Activated naive CD4-positive, alpha-beta T cell treated with anti-CD3 and anti-CD28 coated beads, Interleukin-2, amount 50 U/mL, for 24 hours (primary cell): ENCODE data around the gene ERICH6B.

Experiments
- H3K27ac Mint-ChIP-seq: one replicate; pipeline ENCODE4 v1.8.0; 2021; ENCODE audit warnings: mild to moderate bottlenecking, mixed read lengths
- H3K27me3 Mint-ChIP-seq: one replicate; pipeline ENCODE4 v1.8.0; 2021; ENCODE audit warnings: mixed read lengths
- H3K36me3 Mint-ChIP-seq: one replicate; pipeline ENCODE4 v1.8.0; 2021; ENCODE audit warnings: mixed read lengths
- H3K4me1 Mint-ChIP-seq: one replicate; pipeline ENCODE4 v1.8.0; 2021; ENCODE audit warnings: mixed read lengths
- H3K4me3 Mint-ChIP-seq: one replicate; pipeline ENCODE4 v1.8.0; 2021; ENCODE audit warnings: mild to moderate bottlenecking, mixed read lengths
- H3K9me3 Mint-ChIP-seq: one replicate; pipeline ENCODE4 v1.8.0; 2021; ENCODE audit warnings: mixed read lengths

Gene ERICH6B

GRCh38 chr13:45623516-45624090 is 8.1 kb upstream of the ERICH6B start:
- H3K4me1 Mint-ChIP-seq = no peaks in the 10 kb centered on the region
- H3K4me3 Mint-ChIP-seq = no peak overlapping the region
- H3K36me3 Mint-ChIP-seq = no peaks in the 10 kb centered on the region
- peaks cover 26% of the 10 kb centered on the region for H3K27me3 Mint-ChIP-seq
- H3K9me3 Mint-ChIP-seq = no peaks in the 10 kb centered on the region
- H3K27ac Mint-ChIP-seq = no peak overlapping the region

- Mint-ChIP-seq H3K4me1 (no peaks in the 10 kb centered on the region), H3K36me3 (no peaks in the 10 kb centered on the region), H3K9me3 (no peaks in the 10 kb centered on the region), H3K27me3 (peaks cover 35% of the 10 kb centered on the region), H3K4me3 (no peak overlapping the region), H3K27ac (no peak overlapping the region)
Measured at GRCh38 chr13:45621950-45622349, 6.4 kb upstream of the ERICH6B start.

GRCh38 chr13:45607931-45608330 is 7.6 kb downstream of the ERICH6B start:
- Mint-ChIP-seq H3K9me3 (no peaks in the 10 kb centered on the region), H3K4me1 (no peaks in the 10 kb centered on the region), H3K27me3 (peaks cover 8% of the 10 kb centered on the region), H3K4me3 (no peak overlapping the region), H3K27ac (no peak overlapping the region), H3K36me3 (no peaks in the 10 kb centered on the region)

GRCh38 chr13:45604892-45605291 is 10.6 kb downstream of the ERICH6B start:
- Mint-ChIP-seq H3K27me3 (peaks cover 5% of the 10 kb centered on the region), H3K27ac (no peak overlapping the region), H3K36me3 (no peaks in the 10 kb centered on the region), H3K4me3 (no peak overlapping the region), H3K4me1 (no peaks in the 10 kb centered on the region), H3K9me3 (no peaks in the 10 kb centered on the region)

GRCh38 chr13:45603338-45603737 is 12.2 kb downstream of the ERICH6B start:
- H3K4me1 Mint-ChIP-seq = no peaks in the 10 kb centered on the region
- H3K36me3 Mint-ChIP-seq = no peaks in the 10 kb centered on the region
- no peak overlapping the region for H3K4me3 Mint-ChIP-seq
- peaks cover 2% of the 10 kb centered on the region for H3K27me3 Mint-ChIP-seq
- H3K27ac Mint-ChIP-seq = no peak overlapping the region
- no peaks in the 10 kb centered on the region for H3K9me3 Mint-ChIP-seq

GRCh38 chr13:45602183-45603170 is 13.1 kb downstream of the ERICH6B start:
- Mint-ChIP-seq H3K36me3 (no peaks in the 10 kb centered on the region), H3K4me3 (no peak overlapping the region), H3K27me3 (peaks cover 4% of the 10 kb centered on the region), H3K4me1 (no peaks in the 10 kb centered on the region), H3K27ac (no peak overlapping the region), H3K9me3 (no peaks in the 10 kb centered on the region)

GRCh38 chr13:45601680-45602079 is 13.9 kb downstream of the ERICH6B start:
- H3K9me3 Mint-ChIP-seq = no peaks in the 10 kb centered on the region
- no peak overlapping the region for H3K4me3 Mint-ChIP-seq
- H3K27ac Mint-ChIP-seq = no peak overlapping the region
- H3K4me1 Mint-ChIP-seq = no peaks in the 10 kb centered on the region
- peaks cover 8% of the 10 kb centered on the region for H3K27me3 Mint-ChIP-seq
- H3K36me3 Mint-ChIP-seq = no peaks in the 10 kb centered on the region

GRCh38 chr13:45598597-45598996 is 16.9 kb downstream of the ERICH6B start:
- H3K4me3 Mint-ChIP-seq = no peak overlapping the region
- no peaks in the 10 kb centered on the region for H3K9me3 Mint-ChIP-seq
- no peaks in the 10 kb centered on the region for H3K36me3 Mint-ChIP-seq
- H3K27ac Mint-ChIP-seq = no peak overlapping the region
- peaks cover 15% of the 10 kb centered on the region for H3K27me3 Mint-ChIP-seq
- H3K4me1 Mint-ChIP-seq = no peaks in the 10 kb centered on the region

GRCh38 chr13:45596800-45597475 is 18.6 kb downstream of the ERICH6B start:
- no peaks in the 10 kb centered on the region for H3K4me1 Mint-ChIP-seq
- H3K4me3 Mint-ChIP-seq = no peak overlapping the region
- no peaks in the 10 kb centered on the region for H3K36me3 Mint-ChIP-seq
- H3K9me3 Mint-ChIP-seq = no peaks in the 10 kb centered on the region
- no peak overlapping the region for H3K27ac Mint-ChIP-seq
- peaks cover 15% of the 10 kb centered on the region for H3K27me3 Mint-ChIP-seq

- no peak overlapping the region for H3K27ac Mint-ChIP-seq
- H3K4me3 Mint-ChIP-seq = no peak overlapping the region
- peaks cover 15% of the 10 kb centered on the region for H3K27me3 Mint-ChIP-seq
Measured at GRCh38 chr13:45595965-45596364, 19.6 kb downstream of the ERICH6B start.

GRCh38 chr13:45594764-45595163 is 20.8 kb downstream of the ERICH6B start:
- Mint-ChIP-seq H3K36me3 (no peaks in the 10 kb centered on the region), H3K27ac (no peak overlapping the region), H3K27me3 (peaks cover 15% of the 10 kb centered on the region), H3K9me3 (no peaks in the 10 kb centered on the region), H3K4me1 (no peaks in the 10 kb centered on the region), H3K4me3 (no peak overlapping the region)

More at GRCh38 chr13:45595965-45596364, 19.6 kb downstream of the ERICH6B start:
- no peaks in the 10 kb centered on the region for H3K36me3 Mint-ChIP-seq
- no peaks in the 10 kb centered on the region for H3K9me3 Mint-ChIP-seq
- H3K4me1 Mint-ChIP-seq = no peaks in the 10 kb centered on the region

GRCh38 chr13:45594227-45594626 is 21.3 kb downstream of the ERICH6B start:
- no peaks in the 10 kb centered on the region for H3K4me1 Mint-ChIP-seq
- H3K27me3 Mint-ChIP-seq = peaks cover 15% of the 10 kb centered on the region
- no peaks in the 10 kb centered on the region for H3K36me3 Mint-ChIP-seq
- H3K9me3 Mint-ChIP-seq = no peaks in the 10 kb centered on the region
- H3K27ac Mint-ChIP-seq = no peak overlapping the region
- H3K4me3 Mint-ChIP-seq = no peak overlapping the region

GRCh38 chr13:45592758-45593157 is 22.8 kb downstream of the ERICH6B start:
- no peak overlapping the region for H3K4me3 Mint-ChIP-seq
- H3K27ac Mint-ChIP-seq = no peak overlapping the region
- no peaks in the 10 kb centered on the region for H3K36me3 Mint-ChIP-seq
- no peaks in the 10 kb centered on the region for H3K4me1 Mint-ChIP-seq
- H3K27me3 Mint-ChIP-seq = peaks cover 13% of the 10 kb centered on the region
- no peaks in the 10 kb centered on the region for H3K9me3 Mint-ChIP-seq

- H3K27me3 Mint-ChIP-seq = peaks cover 4% of the 10 kb centered on the region
- no peak overlapping the region for H3K4me3 Mint-ChIP-seq
- no peaks in the 10 kb centered on the region for H3K36me3 Mint-ChIP-seq
- H3K9me3 Mint-ChIP-seq = no peaks in the 10 kb centered on the region
- H3K27ac Mint-ChIP-seq = no peak overlapping the region
- H3K4me1 Mint-ChIP-seq = no peaks in the 10 kb centered on the region
Measured at GRCh38 chr13:45590066-45590465, 25.5 kb downstream of the ERICH6B start.

- H3K4me1 Mint-ChIP-seq = no peaks in the 10 kb centered on the region
- no peak overlapping the region for H3K4me3 Mint-ChIP-seq
- H3K27me3 Mint-ChIP-seq = peaks cover 4% of the 10 kb centered on the region
- H3K9me3 Mint-ChIP-seq = no peaks in the 10 kb centered on the region
- no peak overlapping the region for H3K27ac Mint-ChIP-seq
- H3K36me3 Mint-ChIP-seq = no peaks in the 10 kb centered on the region
Measured at GRCh38 chr13:45587897-45588296, 27.6 kb downstream of the ERICH6B start.

GRCh38 chr13:45584816-45585215 is 30.7 kb downstream of the ERICH6B start:
- Mint-ChIP-seq H3K27me3 (peaks cover 2% of the 10 kb centered on the region), H3K27ac (no peak overlapping the region), H3K4me3 (no peak overlapping the region), H3K4me1 (no peaks in the 10 kb centered on the region), H3K9me3 (no peaks in the 10 kb centered on the region), H3K36me3 (no peaks in the 10 kb centered on the region)
